ENCODE results near the gene FBLL1.
"Not testable (repeated sequence)": the region's sequence is repeated elsewhere in the genome, so short reads cannot be mapped to it uniquely, and the experiment has no call there.

Gene FBLL1

DNA sequence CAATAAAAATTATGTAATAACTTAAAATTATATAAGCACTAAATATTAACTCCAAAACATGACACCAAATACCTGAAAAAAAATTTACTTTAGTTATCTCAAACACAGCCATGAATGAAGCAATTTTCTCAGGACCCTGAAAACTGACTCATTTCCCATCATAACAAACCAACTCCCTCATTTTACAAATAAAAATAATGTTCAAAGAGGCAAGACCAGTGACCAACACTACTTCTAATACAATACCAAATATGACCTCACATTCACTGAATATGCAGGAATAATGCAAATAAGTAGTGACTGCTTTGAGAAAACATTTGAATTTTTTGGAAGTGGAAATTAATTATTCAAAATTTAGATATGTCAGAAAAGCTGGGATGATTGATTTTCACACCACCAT is 21.6 kb downstream of the FBLL1 start:
- in situ Hi-C loops (cut with MboI; ENCODE audit: low sequenced_read_pairs) = no loop called here

DNA sequence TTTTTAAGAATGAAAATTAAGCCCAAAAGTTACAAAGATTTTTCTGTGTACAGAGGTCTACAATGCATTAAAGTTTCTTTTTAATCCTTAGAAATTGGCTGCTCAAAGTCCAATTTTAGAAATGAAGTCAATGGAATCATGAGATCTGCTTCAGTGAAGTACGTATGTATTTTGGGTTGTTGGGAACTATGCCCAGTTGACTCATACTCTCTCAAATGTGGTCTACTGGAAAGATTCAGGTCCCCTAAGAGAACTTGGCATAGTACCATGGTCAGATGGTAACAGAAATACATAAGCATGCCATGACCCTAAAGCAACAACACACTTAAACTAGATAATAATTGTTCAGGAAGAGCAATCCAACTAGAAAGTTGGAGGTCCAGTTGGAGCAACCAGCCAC is 23.0 kb downstream of the FBLL1 start:
- in situ Hi-C loops (cut with MboI; ENCODE audit: low sequenced_read_pairs) = no loop called here

DNA sequence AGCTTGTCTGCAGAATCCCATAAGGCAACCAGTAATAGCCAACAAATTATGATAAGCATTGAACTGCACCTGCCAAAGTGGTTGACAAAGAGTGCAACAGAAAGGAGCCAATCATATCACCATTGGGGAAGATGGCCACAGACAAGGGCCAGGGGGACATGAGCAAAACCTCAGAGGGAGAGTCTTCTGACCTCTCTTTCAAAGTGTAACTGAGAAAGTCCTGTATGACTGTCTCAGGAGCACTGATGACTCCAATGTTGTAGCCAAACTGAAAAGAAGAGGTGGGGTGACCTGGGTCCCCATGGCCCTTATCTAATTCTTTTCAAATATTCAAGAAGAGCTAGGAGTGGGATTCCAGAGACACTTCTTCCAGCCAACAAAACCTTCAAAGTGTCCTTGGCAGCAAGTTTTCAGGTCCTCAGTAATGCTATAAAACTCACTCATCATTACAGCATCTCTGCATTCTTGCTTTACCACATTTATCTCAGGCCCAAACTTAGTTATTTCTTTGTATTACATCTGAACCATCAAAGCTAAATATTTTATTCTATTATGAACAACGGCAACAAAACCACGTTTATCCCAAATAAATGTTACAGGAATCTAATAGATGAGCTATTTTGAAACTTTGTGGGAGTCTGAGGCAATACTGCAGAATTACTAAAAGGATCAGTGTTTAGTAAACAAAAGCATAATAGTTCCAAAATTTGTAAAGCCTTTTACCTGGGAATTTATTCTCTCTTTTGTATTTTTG is 24.4 kb downstream of the FBLL1 start:
- in situ Hi-C loops (cut with MboI; ENCODE audit: low sequenced_read_pairs) = no loop called here

DNA sequence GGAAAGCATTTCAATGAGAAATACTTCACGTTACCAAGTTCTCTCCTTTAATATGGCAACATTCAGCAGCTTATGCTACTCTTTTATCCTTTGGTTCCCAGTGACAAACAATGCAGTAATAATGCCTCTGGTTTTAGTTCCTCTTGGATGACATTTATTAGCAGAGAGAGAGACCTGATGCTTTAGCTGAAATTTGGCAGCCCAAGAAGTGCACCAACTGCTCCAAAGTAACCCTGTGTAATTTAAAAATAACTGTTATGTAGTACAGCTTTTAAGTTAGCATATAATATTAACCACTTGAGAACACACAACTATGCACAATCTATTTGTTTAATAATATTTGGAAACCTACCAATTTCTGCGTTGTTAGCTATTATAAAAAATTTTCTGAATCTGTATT is 28.3 kb downstream of the FBLL1 start:
- in situ Hi-C loops (cut with MboI; ENCODE audit: low sequenced_read_pairs) = no loop called here

DNA sequence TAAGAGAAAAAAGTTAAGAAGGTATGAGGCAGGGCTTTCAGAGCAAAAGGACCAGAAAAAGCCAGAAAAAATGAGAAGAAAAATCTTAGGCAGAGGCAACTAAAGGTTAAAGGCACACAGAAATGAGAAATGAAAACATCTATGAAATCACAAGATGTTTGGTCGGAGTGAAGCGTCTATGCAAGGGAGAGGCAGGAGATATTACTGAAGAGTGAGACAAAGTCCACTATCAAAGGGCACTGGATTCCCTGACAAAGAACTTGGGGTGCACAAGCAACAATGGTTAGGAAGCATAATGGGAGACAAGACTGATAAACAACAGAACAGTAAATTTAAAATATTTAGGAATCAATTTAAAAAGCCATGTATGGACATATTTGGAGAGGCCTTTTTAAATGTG is 33.2 kb downstream of the FBLL1 start:
- in situ Hi-C loops (cut with MboI; ENCODE audit: low sequenced_read_pairs) = no loop called here

DNA sequence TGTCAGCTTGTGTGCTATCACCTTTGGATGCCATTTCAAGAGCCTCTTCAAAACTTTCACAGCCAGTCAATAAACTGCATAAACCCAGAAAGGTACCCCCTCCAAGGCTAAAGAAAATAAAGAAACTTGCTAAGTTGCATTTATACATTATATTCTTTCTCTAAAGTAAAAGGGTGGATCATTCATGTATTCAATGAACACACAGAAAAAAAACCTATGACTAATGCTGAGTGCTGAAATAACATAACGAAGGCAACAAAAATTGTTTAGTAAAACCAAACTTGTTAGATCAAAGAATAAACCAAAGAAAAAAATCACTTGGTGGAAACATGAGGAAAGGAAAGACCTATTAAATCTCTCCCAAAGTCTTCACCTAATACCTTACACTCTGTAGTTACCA is 34.9 kb downstream of the FBLL1 start:
- in situ Hi-C loops (cut with MboI; ENCODE audit: low sequenced_read_pairs) = no loop called here

DNA sequence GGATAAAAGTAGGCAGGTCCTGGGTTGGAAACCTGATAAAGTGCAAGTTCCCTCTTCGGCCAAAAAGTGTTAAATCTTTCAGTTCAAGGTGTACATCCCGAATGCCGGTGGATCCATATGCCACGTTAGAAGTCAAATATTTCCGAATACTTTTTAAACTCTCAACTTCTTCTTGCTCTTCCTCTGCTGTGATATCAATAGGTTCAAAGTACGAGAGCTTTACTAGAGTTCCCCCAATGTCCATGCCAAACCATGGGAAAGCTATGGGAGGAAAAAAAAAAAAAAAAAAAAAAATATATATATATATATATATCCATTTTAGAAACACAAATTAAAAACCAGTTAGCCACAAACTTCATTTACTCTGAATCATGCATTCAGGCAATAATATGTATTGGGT is 39.6 kb downstream of the FBLL1 start:
- in situ Hi-C loops (cut with MboI; ENCODE audit: low sequenced_read_pairs) = no loop called here

DNA sequence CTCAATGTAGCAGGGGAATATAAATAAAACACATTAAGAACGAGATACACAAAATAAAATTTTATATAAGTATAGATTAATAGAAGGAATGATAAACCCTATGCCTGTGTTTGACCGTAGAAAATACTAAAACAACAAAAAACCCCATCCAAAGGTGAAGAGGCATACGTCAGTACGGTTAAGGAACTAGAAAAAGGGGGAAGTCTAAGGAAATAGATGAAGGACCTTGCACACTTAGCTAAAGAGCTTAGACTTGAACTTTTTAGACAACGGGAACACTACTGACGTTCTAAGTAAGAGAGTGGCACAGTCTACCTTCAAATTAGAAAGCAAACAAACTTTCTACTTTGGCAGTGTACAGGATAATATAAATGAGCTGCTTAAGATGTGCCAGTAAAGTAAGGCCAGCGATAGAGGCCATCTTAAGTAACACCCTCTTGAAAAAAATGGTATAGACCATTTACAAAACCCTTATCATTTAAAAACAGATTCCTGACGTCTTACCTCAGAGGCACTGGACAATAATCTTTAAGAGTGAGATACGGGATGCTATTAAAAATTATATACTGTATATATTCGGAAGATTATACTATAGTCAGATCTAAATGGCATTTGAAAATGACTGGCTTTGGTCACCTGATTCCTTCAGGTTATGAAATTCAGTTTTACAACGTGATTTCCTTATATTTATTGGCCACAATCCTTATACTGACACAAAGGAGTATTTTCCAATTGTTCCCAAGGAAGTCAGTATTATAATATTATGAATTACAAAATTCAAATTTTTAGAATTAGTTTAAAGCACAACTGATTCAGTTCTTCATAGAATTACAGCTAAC is 41.6 kb downstream of the FBLL1 start:
- in situ Hi-C loops (cut with MboI; ENCODE audit: low sequenced_read_pairs) = no loop called here

DNA sequence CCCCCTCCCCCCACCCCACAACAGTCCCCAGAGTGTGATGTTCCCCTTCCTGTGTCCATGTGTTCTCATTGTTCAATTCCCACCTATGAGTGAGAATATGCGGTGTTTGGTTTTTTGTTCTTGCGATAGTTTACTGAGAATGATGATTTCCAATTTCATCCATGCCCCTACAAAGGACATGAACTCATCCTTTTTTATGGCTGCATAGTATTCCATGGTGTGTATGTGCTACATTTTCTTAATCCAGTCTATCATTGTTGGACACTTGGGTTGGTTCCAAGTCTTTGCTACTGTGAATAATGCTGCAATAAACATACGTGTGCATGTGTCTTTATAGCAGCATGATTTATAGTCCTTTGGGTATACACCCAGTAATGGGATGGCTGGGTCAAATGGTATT is 44.6 kb downstream of the FBLL1 start:
- in situ Hi-C loops (cut with MboI; ENCODE audit: low sequenced_read_pairs) = not testable (repeated sequence)

DNA sequence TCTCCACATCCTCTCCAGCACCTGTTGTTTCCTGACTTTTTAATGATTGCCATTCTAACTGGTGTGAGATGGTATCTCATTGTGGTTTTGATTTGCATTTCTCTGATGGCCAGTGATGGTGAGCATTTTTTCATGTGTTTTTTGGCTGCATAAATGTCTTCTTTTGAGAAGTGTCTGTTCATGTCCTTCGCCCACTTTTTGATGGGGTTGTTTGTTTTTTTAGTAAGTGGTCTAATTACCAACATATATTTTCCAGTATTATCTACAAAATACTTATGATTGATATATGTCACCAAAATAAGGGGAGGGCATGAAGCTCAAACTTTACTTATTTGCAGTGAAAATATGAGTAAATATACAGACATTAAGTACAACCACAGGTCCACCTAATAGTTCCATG is 45.1 kb downstream of the FBLL1 start:
- in situ Hi-C loops (cut with MboI; ENCODE audit: low sequenced_read_pairs) = not testable (repeated sequence)

DNA sequence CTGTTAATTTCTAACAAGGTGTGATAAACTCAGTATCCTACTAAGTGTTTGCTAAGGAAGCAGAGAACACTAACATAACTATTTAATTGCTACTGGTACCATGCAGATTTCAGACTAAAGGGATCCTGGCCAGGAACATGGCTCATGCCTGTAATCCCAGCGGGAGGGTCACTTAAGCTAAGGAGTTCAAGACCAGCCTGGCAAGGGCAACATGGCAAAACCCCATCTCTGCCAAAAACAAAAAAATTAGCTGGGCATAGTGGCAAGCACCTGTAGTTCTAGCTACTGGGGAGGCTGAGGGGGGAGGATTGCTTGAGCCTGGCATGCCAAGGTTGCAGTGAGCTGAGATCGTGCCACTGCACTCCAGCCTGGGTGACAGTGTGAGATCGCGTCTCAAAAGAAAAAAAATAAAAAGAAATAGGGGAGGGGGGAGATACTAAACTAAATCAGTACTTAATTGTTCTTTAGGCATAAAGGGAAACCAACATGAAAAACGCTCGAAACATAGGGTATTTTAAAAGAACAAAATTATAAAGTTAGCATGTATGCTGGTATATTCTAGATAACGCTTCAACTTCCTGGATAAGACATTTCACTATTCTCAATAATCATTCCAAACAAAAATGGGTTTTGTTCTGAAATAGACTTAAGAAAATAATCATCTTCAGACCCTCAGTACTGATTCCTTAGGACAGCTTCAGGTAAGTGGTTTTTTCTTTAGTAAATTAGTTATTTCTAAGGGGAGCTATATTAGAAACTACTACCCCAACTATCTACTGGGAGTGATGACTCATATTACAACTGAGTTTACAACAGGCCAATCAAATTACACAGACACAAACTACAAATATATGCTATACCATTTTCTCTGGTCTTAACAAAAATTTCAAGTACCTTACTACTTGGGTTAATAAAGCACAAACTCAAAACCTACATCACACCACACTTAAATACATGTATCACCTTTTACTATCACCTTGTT is 46.6 kb downstream of the FBLL1 start:
- in situ Hi-C loops (cut with MboI; ENCODE audit: low sequenced_read_pairs) = no loop called here

DNA sequence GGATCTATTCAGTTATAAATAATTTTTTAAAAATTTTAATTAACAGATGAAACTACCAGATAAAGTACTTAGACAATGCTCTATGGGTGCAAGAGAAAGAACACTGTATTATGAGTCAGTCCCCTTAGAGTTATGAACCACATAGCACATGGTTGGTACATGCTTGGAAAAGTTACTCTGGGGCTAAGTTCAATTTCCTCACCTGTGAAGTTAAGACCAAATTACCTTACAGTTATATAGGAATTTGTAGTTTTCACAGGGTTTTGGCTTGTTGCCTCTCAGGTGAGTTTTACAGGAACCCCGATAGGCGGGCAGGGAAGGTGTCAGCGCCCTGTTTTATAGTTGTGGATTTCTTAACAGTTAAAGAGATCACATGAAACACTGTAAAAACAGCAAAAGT is 48.9 kb downstream of the FBLL1 start:
- in situ Hi-C loops (cut with MboI; ENCODE audit: low sequenced_read_pairs) = no loop called here

DNA sequence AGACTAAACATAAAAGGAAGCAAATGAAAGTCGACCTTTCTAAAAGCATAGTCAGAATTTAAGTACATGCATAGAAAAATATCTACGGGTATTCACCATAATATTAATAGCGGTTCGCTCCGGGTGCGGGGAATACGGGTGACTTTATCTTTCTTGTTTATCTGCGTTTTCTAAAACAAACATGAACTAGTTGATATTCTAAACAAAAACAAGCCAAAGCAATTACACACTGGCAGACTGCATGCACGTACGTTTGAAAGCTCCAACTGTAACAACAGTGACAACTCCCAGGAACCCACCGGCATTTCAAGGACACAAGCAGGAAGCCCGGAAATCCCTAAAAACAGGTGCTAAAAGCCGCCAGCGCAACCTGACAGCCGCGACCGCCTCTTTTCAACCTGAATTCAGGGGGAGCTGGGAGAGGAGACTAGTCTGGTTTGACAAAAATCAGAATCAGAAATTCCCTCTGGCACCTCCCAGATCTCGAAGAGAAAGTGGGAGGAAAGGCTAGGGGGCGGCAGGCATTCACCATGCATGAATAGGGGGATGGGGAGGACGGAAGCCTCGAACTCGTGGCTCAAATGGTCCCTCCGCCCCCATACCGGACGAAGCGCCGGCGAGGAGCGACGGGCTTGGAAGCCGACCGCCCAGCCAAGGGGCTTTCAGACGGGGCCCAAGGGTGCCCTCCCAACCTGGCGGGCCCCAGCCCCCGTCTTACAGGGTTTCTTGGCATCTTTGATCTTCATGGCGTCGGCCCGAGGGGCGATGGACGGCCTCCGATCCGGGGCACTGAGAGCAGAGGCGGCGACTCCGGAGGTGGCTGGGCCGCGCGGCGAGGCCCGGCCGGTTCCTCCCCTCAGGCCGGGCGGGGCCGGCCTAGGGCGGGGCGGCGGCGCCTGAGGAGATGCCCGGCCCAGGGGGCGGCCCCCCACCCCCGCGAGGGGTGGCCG is 49.7 kb downstream of the FBLL1 start, which contains the start of gene PANK3:
Gene PANK3, minus strand, starts transcription at position 831 of the 950 bp plus-strand sequence. Its CDS starts 85 bp downstream, at position 746.
- in situ Hi-C loops (cut with MboI; ENCODE audit: low sequenced_read_pairs) = no loop called here

DNA sequence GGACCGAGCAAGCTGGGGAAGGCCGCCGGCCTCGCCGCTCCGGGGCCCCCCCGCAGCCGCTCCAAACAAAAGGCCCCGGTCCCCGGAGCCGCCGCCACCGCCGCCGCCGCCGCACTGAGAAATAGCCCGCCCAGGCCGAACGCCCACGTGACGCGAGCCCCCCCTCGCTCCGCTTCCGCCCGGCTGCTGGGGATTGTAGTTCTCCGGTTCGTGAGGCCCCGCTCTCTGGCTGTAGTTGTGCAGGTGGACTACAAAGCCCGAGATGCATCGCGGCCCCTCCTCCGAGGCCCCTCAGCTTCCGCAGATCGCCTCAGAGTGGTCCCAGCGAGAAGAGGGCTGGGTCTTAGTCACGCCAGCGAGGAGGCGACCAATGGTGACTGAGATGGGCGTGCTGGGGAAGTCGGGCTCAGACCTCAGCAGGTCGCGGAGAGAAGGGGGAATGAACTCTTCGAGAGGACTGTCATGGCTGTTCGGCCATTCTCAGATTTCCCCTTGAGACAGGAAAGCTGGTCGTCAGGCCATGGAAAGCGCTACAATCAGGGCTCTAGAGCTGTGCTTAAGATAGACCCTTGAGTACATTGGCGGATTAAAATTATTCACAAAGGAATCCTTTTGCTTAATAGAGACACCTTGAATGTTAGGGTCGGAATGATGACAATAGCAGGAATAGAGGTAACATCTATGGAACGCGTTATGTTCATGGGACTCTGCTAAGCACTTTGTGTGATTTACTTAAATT is 50.6 kb downstream of the FBLL1 start:
- in situ Hi-C loops (cut with MboI; ENCODE audit: low sequenced_read_pairs) = no loop called here

DNA sequence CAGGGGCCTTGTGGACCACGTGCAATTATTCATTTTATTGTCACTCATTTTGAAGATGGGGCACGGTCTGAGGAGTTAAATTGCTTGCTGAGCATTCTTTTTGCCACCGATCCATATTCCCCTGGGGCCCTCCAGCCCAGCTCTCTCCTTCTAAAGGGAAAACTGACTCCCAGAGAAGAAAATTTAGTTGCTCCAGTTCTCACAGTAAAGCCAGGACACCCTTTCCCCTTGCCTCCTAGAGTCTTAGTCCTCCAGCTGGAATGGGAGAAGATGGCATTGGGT is 51.1 kb downstream of the FBLL1 start:
- in situ Hi-C loops (cut with MboI; ENCODE audit: low sequenced_read_pairs) = no loop called here
